Measurements from ENCODE around the gene CHST15.

DNA sequence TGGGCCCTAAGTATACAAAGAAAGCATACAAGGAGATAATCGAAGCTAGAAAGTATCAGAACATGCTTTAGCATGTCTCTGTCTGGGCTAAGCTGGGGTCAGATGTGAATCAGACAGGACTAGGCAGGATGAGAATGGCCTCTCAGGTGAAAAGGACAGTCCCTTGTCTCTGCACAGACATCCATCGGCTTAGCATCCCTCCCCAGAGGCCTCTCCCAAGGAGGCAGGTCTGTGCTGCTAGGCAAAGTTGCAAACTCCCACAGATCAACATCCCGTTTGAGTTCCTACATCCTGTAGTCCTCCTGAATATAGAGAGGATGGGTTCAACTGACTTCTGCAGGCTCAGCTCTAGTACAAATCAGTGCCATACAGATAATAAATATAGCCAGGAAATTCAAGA is 24.5 kb downstream of the CHST15 start:
- TF ChIP-seq, protein P1, sequence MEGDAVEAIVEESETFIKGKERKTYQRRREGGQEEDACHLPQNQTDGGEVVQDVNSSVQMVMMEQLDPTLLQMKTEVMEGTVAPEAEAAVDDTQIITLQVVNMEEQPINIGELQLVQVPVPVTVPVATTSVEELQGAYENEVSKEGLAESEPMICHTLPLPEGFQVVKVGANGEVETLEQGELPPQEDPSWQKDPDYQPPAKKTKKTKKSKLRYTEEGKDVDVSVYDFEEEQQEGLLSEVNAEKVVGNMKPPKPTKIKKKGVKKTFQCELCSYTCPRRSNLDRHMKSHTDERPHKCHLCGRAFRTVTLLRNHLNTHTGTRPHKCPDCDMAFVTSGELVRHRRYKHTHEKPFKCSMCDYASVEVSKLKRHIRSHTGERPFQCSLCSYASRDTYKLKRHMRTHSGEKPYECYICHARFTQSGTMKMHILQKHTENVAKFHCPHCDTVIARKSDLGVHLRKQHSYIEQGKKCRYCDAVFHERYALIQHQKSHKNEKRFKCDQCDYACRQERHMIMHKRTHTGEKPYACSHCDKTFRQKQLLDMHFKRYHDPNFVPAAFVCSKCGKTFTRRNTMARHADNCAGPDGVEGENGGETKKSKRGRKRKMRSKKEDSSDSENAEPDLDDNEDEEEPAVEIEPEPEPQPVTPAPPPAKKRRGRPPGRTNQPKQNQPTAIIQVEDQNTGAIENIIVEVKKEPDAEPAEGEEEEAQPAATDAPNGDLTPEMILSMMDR (IDR thresholded peaks at IDR 0.05; ENCODE audit: low read depth, low read length, missing input control) = no peak
- TF ChIP-seq RXRA (IDR thresholded peaks at IDR 0.05) (no peak), JUND (IDR thresholded peaks at IDR 0.05) (no peak), RAD21 (IDR thresholded peaks at IDR 0.05) (no peak), FOXA1 (IDR thresholded peaks at IDR 0.05) (no peak), SP1 (IDR thresholded peaks at IDR 0.05) (no peak), HNF4G (IDR thresholded peaks at IDR 0.05) (no peak)
- TF ChIP-seq, protein P2, sequence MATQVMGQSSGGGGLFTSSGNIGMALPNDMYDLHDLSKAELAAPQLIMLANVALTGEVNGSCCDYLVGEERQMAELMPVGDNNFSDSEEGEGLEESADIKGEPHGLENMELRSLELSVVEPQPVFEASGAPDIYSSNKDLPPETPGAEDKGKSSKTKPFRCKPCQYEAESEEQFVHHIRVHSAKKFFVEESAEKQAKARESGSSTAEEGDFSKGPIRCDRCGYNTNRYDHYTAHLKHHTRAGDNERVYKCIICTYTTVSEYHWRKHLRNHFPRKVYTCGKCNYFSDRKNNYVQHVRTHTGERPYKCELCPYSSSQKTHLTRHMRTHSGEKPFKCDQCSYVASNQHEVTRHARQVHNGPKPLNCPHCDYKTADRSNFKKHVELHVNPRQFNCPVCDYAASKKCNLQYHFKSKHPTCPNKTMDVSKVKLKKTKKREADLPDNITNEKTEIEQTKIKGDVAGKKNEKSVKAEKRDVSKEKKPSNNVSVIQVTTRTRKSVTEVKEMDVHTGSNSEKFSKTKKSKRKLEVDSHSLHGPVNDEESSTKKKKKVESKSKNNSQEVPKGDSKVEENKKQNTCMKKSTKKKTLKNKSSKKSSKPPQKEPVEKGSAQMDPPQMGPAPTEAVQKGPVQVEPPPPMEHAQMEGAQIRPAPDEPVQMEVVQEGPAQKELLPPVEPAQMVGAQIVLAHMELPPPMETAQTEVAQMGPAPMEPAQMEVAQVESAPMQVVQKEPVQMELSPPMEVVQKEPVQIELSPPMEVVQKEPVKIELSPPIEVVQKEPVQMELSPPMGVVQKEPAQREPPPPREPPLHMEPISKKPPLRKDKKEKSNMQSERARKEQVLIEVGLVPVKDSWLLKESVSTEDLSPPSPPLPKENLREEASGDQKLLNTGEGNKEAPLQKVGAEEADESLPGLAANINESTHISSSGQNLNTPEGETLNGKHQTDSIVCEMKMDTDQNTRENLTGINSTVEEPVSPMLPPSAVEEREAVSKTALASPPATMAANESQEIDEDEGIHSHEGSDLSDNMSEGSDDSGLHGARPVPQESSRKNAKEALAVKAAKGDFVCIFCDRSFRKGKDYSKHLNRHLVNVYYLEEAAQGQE (IDR thresholded peaks at IDR 0.05) = no peak
- TF ChIP-seq, protein P3, sequence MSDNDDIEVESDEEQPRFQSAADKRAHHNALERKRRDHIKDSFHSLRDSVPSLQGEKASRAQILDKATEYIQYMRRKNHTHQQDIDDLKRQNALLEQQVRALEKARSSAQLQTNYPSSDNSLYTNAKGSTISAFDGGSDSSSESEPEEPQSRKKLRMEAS (IDR thresholded peaks at IDR 0.05) = no peak
- TF ChIP-seq, protein P4, sequence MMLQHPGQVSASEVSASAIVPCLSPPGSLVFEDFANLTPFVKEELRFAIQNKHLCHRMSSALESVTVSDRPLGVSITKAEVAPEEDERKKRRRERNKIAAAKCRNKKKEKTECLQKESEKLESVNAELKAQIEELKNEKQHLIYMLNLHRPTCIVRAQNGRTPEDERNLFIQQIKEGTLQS (IDR thresholded peaks at IDR 0.05) = no peak
